ENCODE data around the gene PNLIPRP2. TPM values are rescaled to one million over a fixed set of nuclear protein-coding genes. Genes with fewer than 3 reads are reported as not detected.

The PNLIPRP2 gene
- total RNA-seq, 4 donors from 2014 or later = not detected

GRCh38 chr10:116607336-116607735 is 13.4 kb upstream of the PNLIPRP2 start:
- TF ChIP-seq EP300 (IDR thresholded peaks at IDR 0.05) (no peak), POLR2AphosphoS5 (IDR thresholded peaks at IDR 0.05) (no peak), POLR2A (IDR thresholded peaks at IDR 0.05) (no peak)
- TF ChIP-seq, protein P1, sequence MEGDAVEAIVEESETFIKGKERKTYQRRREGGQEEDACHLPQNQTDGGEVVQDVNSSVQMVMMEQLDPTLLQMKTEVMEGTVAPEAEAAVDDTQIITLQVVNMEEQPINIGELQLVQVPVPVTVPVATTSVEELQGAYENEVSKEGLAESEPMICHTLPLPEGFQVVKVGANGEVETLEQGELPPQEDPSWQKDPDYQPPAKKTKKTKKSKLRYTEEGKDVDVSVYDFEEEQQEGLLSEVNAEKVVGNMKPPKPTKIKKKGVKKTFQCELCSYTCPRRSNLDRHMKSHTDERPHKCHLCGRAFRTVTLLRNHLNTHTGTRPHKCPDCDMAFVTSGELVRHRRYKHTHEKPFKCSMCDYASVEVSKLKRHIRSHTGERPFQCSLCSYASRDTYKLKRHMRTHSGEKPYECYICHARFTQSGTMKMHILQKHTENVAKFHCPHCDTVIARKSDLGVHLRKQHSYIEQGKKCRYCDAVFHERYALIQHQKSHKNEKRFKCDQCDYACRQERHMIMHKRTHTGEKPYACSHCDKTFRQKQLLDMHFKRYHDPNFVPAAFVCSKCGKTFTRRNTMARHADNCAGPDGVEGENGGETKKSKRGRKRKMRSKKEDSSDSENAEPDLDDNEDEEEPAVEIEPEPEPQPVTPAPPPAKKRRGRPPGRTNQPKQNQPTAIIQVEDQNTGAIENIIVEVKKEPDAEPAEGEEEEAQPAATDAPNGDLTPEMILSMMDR (IDR thresholded peaks at IDR 0.05) = no peak
- Histone ChIP-seq H3K4me3 (no peak overlapping the region), H3K36me3 (no peaks in the 10 kb centered on the region), H3K9me3 (peaks cover 0 to 12% (median 0%) of the 10 kb centered on the region in 3 donors), H3K27me3 (peaks cover 36% of the 10 kb centered on the region), H3K4me1 (no peaks in the 10 kb centered on the region), H3K27ac (no peak overlapping the region)
- ATAC-seq = no peak
- WGBS, 2 donors (ENCODE audit: low coverage in 1 of 2) = 73 to 100% methylated on average over 1 to 6 of the region's 6 CpGs

- ATAC-seq = peak; percentile 7
- TF ChIP-seq POLR2AphosphoS5 (IDR thresholded peaks at IDR 0.05) (no peak), POLR2A (IDR thresholded peaks at IDR 0.05) (no peak), EP300 (IDR thresholded peaks at IDR 0.05) (no peak)
- TF ChIP-seq, protein P1 (IDR thresholded peaks at IDR 0.05) = no peak
- WGBS, 2 donors (ENCODE audit: low coverage in 1 of 2) = 36 to 80% methylated on average over 8 to 11 of the region's 41 CpGs
- H3K4me3 ChIP-seq = peak overlapping the region in 1 of 2 donors; percentile 27
- peaks cover 36% of the 10 kb centered on the region for H3K27me3 ChIP-seq
- peaks cover 0 to 16% (median 0%) of the 10 kb centered on the region in 3 donors for H3K9me3 ChIP-seq
- no peak overlapping the region for H3K27ac ChIP-seq
- no peaks in the 10 kb centered on the region for H3K36me3 ChIP-seq
- H3K4me1 ChIP-seq = no peaks in the 10 kb centered on the region
Observed at GRCh38 chr10:116608686-116609594, 11.8 kb upstream of the PNLIPRP2 start.

DNA sequence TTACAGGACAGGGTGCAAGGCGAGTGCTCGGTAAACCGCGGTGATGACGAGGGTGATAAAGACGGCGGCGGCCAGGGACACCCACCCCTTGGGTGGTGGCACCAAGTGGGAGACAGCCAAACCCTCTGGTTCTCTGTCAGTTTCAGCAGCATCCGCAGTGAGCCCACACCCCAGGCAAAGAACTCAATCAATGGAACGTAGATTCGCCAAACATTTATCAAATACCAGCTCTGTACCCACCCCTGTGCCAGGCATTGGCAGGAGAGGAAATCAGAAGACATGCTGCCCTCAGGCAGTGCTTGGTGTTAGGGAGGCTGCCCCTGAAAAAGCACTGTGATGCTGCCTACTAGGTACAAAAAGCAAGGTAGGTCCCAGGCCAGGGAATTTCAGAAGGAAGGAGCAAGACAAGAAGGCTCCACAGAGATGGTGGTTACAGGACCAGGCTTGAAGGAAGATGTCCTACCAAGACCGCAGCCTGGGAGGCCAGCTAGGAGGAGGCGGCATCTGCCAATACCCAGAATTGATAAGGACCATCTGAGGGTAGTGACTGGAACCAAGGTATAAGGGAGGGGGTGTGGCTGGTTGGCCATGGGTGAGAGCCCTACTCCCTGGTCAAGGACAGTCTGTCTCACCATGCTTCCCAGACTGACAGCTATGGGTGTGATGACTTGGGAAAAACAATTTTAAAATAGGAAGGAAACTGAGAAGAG is 10.2 kb upstream of the PNLIPRP2 start:
- Histone ChIP-seq H3K9me3 (peaks cover 0 to 27% (median 0%) of the 10 kb centered on the region in 3 donors), H3K4me3 (no peak overlapping the region), H3K4me1 (no peaks in the 10 kb centered on the region), H3K27me3 (peaks cover 40% of the 10 kb centered on the region), H3K27ac (no peak overlapping the region), H3K36me3 (no peaks in the 10 kb centered on the region)
- no peak for TF ChIP-seq EP300 (IDR thresholded peaks at IDR 0.05)
- no peak for TF ChIP-seq POLR2A (IDR thresholded peaks at IDR 0.05)
- TF ChIP-seq, protein P1 (IDR thresholded peaks at IDR 0.05) = no peak
- TF ChIP-seq POLR2AphosphoS5 (IDR thresholded peaks at IDR 0.05) = no peak
- 84% methylated on average over 5 of the region's 13 CpGs; no CpG with 5 or more reads in 1 of the 2 donors for WGBS, 2 donors (ENCODE audit: low coverage in 1 of 2)
- no peak for ATAC-seq

DNA sequence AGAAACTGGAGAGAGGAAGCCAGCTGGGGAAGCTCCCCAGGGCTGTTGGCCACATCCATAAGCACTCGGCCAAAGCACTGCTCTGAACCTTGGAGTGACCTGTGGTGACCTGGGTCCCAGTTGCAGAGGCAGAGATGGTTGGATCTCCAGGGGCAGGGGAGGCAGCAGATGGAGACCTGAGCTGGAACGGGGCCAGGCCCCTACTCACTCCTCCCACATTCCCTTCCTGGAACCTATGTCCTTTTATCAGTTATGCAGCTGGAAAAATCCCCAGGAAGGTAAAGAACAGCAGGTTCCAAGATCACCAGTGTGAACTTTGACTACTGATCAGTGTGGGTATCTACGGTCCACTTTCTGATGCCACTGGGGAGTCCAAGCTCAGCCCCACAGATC is 9.6 kb upstream of the PNLIPRP2 start:
- Histone ChIP-seq H3K27me3 (peaks cover 40% of the 10 kb centered on the region), H3K4me3 (no peak overlapping the region), H3K4me1 (no peaks in the 10 kb centered on the region), H3K36me3 (no peaks in the 10 kb centered on the region), H3K27ac (no peak overlapping the region), H3K9me3 (peaks cover 0 to 27% (median 0%) of the 10 kb centered on the region in 3 donors)
- ATAC-seq = no peak
- WGBS, 2 donors (ENCODE audit: low coverage in 1 of 2) = 81 to 100% methylated on average over 1 to 3 of the region's 3 CpGs
- TF ChIP-seq EP300 (IDR thresholded peaks at IDR 0.05) (no peak), POLR2AphosphoS5 (IDR thresholded peaks at IDR 0.05) (no peak), POLR2A (IDR thresholded peaks at IDR 0.05) (no peak)
- TF ChIP-seq, protein P1 (IDR thresholded peaks at IDR 0.05) = no peak

All from gastroesophageal sphincter (tissue), 4 donors.